ENCODE data around the gene ETV5. TPM values are rescaled to one million over a fixed set of nuclear protein-coding genes. Genes with fewer than 3 reads are reported as not detected.

The ETV5 gene
- total and polyA plus RNA-seq, 3 experiments from 2014 or later, result 1.0 to 1.3 TPM; not detected in 1

DNA sequence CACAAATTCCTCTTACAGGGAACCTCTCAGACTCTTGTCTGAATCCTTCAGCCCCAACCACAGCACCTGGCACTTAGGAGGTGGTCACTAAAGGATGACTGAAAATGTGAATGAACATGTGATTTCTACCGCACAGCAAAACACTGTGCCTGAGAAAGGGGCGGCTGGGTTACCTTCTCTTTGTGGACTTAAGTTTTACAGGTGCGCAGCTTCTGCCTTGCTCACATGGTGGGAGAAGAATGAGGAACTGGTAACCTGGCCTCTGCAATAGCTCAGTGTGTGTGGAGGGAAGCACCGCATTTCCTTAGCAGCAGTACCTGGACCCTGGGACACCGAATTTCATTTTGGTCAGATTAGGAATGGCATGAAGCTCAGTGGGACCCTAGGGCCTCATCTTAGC, 9.8 kb upstream of the ETV5 start:
- POLR2A ChIA-PET, result no interaction called here
- H3K4me1 Mint-ChIP-seq, result no peaks in the 10 kb centered on the region
- no peaks in the 10 kb centered on the region for H3K36me3 Mint-ChIP-seq
- no peak overlapping the region for H3K27ac ChIP-seq (ENCODE audit: low read depth, low read length)
- no peaks in the 10 kb centered on the region for H3K9me3 Mint-ChIP-seq
- no peak for DNase-seq
- peaks cover 59 to 83% of the 10 kb centered on the region in 2 donors for H3K27me3 Mint-ChIP-seq
- no peak overlapping the region for H3K4me3 Mint-ChIP-seq
- H3K4me3 ChIP-seq (ENCODE audit: low read length), result no peak overlapping the region
- no peaks in the 10 kb centered on the region for H3K9me3 ChIP-seq (ENCODE audit: low read length)
- H3K27ac Mint-ChIP-seq, result no peak overlapping the region
- CTCF ChIA-PET, result interaction anchor here (0.9 kb wide), 1 partner anchor 24 kb away, joined by 3 read pairs; no protein-coding TSS in a partner anchor
- H3K36me3 ChIP-seq (ENCODE audit: insufficient read depth, low read length), result no peaks in the 10 kb centered on the region
- no peaks in the 10 kb centered on the region for H3K4me1 ChIP-seq (ENCODE audit: insufficient read depth, low read length)
- peaks cover 21% of the 10 kb centered on the region for H3K27me3 ChIP-seq (ENCODE audit: insufficient read depth, low read length, poor library complexity, severe bottlenecking)

DNA sequence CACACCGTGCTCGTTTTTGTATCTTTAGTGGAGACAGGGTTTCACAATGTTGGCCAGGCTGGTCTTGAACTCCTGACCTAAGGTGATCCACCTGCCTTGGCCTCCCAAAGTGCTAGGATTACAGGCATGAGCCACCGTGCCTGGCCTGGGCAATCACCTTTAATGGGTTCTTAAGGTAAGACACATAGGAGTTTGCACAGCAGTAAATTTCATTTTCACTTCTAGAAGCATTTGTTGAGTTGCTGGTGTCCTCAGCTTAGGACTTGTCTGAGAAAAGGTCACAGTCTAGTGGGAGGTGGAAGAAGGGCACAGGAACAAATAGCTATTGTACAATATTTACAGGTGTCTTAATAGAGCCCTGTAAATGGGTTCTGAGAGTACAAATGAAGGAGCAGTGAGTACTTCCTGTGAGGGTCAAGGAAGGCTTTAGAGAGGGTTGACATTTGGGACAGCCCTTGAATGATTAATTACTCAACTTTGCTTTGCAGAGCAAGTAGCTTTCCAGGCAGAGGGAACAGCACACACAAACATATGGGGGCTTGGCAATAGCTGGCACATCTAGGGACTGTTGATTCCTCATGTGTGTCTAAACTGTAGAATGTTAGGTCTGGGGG, 8.7 kb upstream of the ETV5 start:
- H3K27ac Mint-ChIP-seq, result no peak overlapping the region
- Histone ChIP-seq H3K27ac (ENCODE audit: low read depth, low read length) (no peak overlapping the region), H3K9me3 (ENCODE audit: low read length) (no peaks in the 10 kb centered on the region), H3K4me1 (ENCODE audit: insufficient read depth, low read length) (no peaks in the 10 kb centered on the region), H3K36me3 (ENCODE audit: insufficient read depth, low read length) (no peaks in the 10 kb centered on the region), H3K27me3 (ENCODE audit: insufficient read depth, low read length, poor library complexity, severe bottlenecking) (peaks cover 22% of the 10 kb centered on the region), H3K4me3 (ENCODE audit: low read length) (no peak overlapping the region)
- H3K27me3 Mint-ChIP-seq, result peaks cover 59 to 87% of the 10 kb centered on the region in 2 donors
- H3K4me3 Mint-ChIP-seq, result no peak overlapping the region
- ChIA-PET CTCF (no interaction called here), POLR2A (no interaction called here)
- H3K4me1 Mint-ChIP-seq, result no peaks in the 10 kb centered on the region
- no peaks in the 10 kb centered on the region for H3K9me3 Mint-ChIP-seq
- H3K36me3 Mint-ChIP-seq, result no peaks in the 10 kb centered on the region
- no peak for DNase-seq

DNA sequence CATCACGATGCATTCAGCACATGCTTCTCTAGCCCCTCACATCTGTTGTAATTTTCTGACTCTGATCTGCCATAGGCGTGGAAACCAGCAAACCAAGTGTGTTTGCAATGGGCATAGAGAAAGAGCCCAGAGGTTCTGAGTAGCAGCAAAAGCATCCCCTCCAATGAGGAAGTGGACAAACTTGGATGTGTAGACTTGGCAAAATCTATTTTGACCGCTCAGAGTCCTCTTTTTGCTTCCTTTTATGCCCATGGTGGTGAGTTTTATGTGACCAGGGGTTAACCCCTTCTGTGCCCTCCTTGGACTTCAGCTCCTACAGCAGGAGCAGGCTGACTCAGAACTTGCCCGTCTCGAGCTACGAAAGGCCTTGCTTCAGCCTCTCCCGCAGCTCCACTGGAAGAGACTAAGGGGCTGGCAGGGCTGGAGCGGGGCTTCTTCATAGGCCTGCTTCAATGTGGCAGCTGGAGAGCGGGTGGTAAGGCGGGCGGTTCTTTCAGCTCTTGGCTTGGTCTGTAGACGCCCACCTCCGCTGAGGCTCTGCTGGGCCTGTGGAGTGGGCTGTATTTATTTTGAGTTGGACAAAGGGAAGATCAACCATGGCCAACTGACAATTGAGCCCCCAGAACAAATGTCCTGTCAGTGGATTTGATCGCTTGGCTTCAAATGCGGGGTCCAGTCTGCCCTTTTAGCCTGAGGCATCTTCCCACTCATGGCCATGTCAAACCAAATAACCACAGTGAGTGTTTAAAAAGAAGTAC, 6.5 kb upstream of the ETV5 start:
- no peak overlapping the region for H3K4me3 ChIP-seq (ENCODE audit: low read length)
- CTCF ChIA-PET, result no interaction called here
- no peaks in the 10 kb centered on the region for H3K9me3 ChIP-seq (ENCODE audit: low read length)
- Mint-ChIP-seq H3K36me3 (no peaks in the 10 kb centered on the region), H3K4me1 (peaks cover 8 to 10% (median 10%) of the 10 kb centered on the region in 3 donors), H3K4me3 (no peak overlapping the region), H3K27me3 (peaks cover 75 to 93% of the 10 kb centered on the region in 2 donors), H3K27ac (no peak overlapping the region), H3K9me3 (no peaks in the 10 kb centered on the region)
- peaks cover 4% of the 10 kb centered on the region for H3K4me1 ChIP-seq (ENCODE audit: insufficient read depth, low read length)
- peaks cover 39% of the 10 kb centered on the region for H3K27me3 ChIP-seq (ENCODE audit: insufficient read depth, low read length, poor library complexity, severe bottlenecking)
- no peaks in the 10 kb centered on the region for H3K36me3 ChIP-seq (ENCODE audit: insufficient read depth, low read length)
- POLR2A ChIA-PET, result no interaction called here
- no peak overlapping the region for H3K27ac ChIP-seq (ENCODE audit: low read depth, low read length)
- DNase-seq, result no peak

DNA sequence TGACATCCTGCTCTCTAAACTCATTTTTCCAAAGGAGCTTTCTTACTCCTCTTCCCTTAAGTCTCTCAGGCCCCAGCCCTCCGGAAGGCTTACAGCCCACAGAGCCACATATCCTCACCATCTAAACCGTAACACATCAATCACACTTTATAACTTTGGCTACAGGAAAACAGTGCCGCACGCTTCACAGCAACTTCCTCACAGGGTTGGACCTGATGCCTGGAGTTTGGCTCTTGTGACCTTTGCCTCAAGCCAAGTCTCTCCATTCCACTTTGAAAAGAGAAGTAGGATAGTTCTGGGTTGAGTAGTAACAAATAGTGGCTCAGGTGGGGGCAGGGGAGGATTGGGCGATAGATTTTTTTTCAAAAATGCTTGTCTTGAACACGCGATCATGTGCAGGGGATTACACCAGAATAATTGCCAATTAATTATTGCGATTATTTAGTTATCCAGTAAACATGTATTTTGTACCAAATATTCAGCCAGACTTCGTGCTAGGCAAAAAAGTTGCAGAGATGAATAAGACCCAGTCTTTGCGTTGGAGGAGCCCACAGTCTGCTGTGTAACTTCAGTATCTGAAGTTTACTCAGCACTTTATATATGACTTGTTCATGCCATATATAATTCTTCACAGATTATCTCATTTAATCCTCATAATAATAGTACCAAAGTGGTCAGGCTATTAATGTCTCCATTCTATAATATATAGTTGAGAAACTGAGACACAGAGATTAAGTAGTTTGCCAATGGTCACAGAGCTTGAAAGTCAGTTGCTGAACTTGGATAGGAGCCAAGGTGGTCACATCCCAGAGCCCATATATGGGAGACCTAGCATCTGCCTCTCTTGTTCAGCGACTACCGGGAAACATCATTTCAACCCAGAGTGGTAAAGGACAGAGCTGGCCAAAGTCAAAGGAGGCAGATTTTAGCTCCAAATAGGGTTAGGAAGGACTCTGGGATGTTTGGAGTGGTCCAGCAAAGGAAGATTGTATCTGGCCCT, 2.4 kb upstream of the ETV5 start:
- peaks cover 77 to 92% of the 10 kb centered on the region in 2 donors for H3K27me3 Mint-ChIP-seq
- peaks cover 34 to 41% (median 39%) of the 10 kb centered on the region in 3 donors for H3K4me1 Mint-ChIP-seq
- CTCF ChIA-PET, result no interaction called here
- peak overlapping the region in 2 of 8 donors; percentile 6 to 44 for H3K27ac Mint-ChIP-seq
- peak overlapping the region in 6 of 7 donors; percentile 20 to 92 (median 81) for H3K4me3 Mint-ChIP-seq
- no peaks in the 10 kb centered on the region for H3K9me3 Mint-ChIP-seq
- Histone ChIP-seq H3K4me3 (ENCODE audit: low read length) (no peak overlapping the region), H3K4me1 (ENCODE audit: insufficient read depth, low read length) (peaks cover 33% of the 10 kb centered on the region), H3K9me3 (ENCODE audit: low read length) (no peaks in the 10 kb centered on the region), H3K36me3 (ENCODE audit: insufficient read depth, low read length) (no peaks in the 10 kb centered on the region), H3K27me3 (ENCODE audit: insufficient read depth, low read length, poor library complexity, severe bottlenecking) (peaks cover 57% of the 10 kb centered on the region), H3K27ac (ENCODE audit: low read depth, low read length) (no peak overlapping the region)
- no peak for DNase-seq
- H3K36me3 Mint-ChIP-seq, result peaks cover 0 to 1% (median 0%) of the 10 kb centered on the region in 3 donors
- POLR2A ChIA-PET, result no interaction called here

DNA sequence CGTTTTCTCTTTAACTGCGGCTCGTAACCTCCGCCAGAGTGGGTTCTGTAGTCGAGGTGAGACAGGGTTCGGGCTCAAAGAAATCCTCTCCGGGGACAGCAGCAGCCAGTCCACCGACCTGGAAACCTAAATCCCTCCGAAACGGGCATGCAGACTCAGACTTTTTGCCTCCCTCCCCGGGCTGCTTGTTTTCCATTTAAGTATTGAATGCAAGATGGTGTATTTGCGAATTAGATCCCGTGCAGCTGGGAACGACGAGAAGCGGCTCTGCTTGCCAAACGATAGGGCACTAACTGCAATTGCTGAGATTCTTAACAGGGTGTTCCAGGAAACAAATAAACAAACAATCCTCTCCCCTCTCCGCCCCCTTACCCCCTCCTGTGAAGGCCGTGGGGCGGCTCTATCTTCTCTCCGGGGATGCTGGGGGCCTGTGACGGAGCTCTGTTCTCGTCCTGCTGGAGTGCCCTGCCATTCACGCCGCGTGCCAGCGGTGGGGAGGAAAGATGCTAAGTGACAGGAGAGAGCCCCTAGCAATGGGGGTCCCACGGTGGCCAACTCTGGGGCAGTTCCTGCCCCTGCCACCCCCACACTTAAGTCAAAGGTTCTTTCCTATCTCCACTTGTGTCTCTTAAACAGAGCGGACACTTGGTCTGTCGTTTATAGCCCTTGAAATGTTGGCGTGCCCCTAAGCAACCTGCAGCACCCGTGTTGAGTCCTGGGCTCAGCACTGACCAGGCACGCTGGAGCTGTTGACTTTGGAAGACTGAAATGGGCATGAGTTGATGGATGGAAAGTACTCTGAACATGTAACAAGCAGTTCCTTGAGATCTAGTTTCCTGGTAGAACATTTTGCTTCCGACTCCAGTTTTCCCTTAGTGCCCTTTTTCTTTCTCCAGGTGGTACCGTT, 1.3 kb upstream of the ETV5 start:
- H3K4me1 Mint-ChIP-seq, result peaks cover 34 to 41% (median 39%) of the 10 kb centered on the region in 3 donors

DNA sequence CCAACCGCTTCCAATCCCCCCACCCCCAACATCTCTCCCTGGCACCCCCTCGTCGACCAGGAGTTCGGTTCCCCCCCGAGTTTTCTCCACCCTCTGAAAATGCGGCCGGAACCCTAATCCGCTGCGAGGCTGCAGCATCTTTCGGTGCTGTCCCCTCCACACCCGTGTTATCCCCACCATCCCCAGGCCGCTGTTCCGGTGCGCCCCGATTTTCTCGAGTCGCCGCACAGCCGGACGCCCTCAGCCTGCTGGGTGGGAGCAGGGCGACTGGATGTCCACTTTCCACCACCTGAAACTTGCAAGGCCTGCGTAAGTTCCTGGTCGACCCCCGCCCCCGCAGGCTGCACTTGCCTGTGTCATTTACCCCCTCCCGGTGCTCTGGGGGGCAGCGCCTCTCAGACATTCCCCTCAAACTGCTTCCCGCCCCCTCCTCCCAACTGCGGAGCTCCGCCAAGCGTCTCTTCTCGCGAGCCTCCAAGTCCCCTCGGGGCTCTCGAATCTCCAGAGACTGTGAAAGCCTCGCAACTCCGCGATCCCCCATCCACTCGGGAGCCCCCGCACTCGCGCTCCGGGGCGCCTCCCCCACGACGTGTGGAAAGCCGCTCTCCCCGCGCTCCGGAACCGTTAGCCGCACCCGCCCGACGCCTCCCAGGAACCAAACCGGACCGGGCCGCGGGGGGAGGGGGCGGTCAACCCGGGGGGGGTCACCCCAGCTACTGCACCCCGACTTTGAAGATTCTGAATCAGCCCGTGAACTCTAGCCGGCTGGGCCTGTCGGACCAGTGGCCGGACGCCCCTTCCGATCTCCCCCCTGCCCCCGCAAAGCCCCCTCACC, 566 bp downstream of the ETV5 start:
- Mint-ChIP-seq H3K36me3 (peaks cover 0 to 1% (median 0%) of the 10 kb centered on the region in 3 donors), H3K4me1 (peaks cover 34 to 41% (median 39%) of the 10 kb centered on the region in 3 donors), H3K4me3 (peak overlapping the region; percentile 84 to 96 (median 87)), H3K27me3 (peaks cover 58 to 87% of the 10 kb centered on the region in 2 donors), H3K27ac (peak overlapping the region in 1 of 8 donors; percentile 59), H3K9me3 (no peaks in the 10 kb centered on the region)
- Histone ChIP-seq H3K27ac (ENCODE audit: low read depth, low read length) (no peak overlapping the region), H3K9me3 (ENCODE audit: low read length) (no peaks in the 10 kb centered on the region), H3K27me3 (ENCODE audit: insufficient read depth, low read length, poor library complexity, severe bottlenecking) (peaks cover 67% of the 10 kb centered on the region), H3K36me3 (ENCODE audit: insufficient read depth, low read length) (no peaks in the 10 kb centered on the region), H3K4me3 (ENCODE audit: low read length) (peak overlapping the region; percentile 80), H3K4me1 (ENCODE audit: insufficient read depth, low read length) (peaks cover 33% of the 10 kb centered on the region)
- ChIA-PET POLR2A (interaction anchor here (0.6 kb wide), 1 partner anchor 137 kb away, joined by 3 read pairs; no protein-coding TSS in a partner anchor), CTCF (interaction anchor here (1.7 kb wide), 1 partner anchor 165 kb away, joined by 4 read pairs; no protein-coding TSS in a partner anchor)
- DNase-seq, result peak in 4 of 5 donors; percentile 4 to 49 (median 12)

More for the DNA sequence above, 1.3 kb upstream of the ETV5 start:
- Histone ChIP-seq H3K4me3 (ENCODE audit: low read length) (peak overlapping the region; percentile 80), H3K9me3 (ENCODE audit: low read length) (no peaks in the 10 kb centered on the region), H3K27ac (ENCODE audit: low read depth, low read length) (no peak overlapping the region), H3K36me3 (ENCODE audit: insufficient read depth, low read length) (no peaks in the 10 kb centered on the region), H3K27me3 (ENCODE audit: insufficient read depth, low read length, poor library complexity, severe bottlenecking) (peaks cover 61% of the 10 kb centered on the region), H3K4me1 (ENCODE audit: insufficient read depth, low read length) (peaks cover 33% of the 10 kb centered on the region)
- no peaks in the 10 kb centered on the region for H3K9me3 Mint-ChIP-seq
- peak in 1 of 5 donors; percentile 18 for DNase-seq
- H3K36me3 Mint-ChIP-seq, result peaks cover 0 to 1% (median 0%) of the 10 kb centered on the region in 3 donors
- peak overlapping the region in 3 of 8 donors; percentile 6 to 39 (median 20) for H3K27ac Mint-ChIP-seq
- peaks cover 74 to 91% of the 10 kb centered on the region in 2 donors for H3K27me3 Mint-ChIP-seq
- H3K4me3 Mint-ChIP-seq, result peak overlapping the region; percentile 84 to 96 (median 92)
- POLR2A ChIA-PET, result no interaction called here
- CTCF ChIA-PET, result no interaction called here
